Embryonic facial prominence (tissue), 1 donor: ENCODE results near the gene CD58.
"Not testable (repeated sequence)": the region's sequence is repeated elsewhere in the genome, so short reads cannot be mapped to it uniquely, and the experiment has no call there.

ENCODE experiments used
- DNase-seq: peaks from one replicate; pipeline ENCODE4 v3.0.0-alpha.2; 2016; ENCODE audit errors: extremely low spot score

The CD58 gene

DNA sequence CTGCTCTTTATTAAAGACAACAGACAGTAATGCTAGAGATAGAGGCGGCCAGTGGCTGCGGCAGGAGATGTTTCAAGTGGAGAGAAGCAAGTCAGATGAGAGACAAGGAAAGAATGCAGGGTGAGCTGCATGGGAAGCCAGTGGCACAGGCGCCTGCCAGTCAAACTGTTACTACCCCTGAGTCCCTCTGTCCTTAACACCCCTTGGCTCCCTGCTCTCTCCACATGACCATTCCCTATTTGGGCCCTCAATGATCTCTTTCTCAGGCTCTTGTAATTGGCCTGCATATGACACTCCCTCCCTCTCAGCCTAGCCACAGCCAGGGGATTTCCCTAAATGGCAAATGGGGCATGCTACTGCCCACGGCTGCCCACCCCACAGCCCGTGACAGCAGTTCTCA, 22.6 kb upstream of the CD58 start:
- not testable (repeated sequence) for DNase-seq

DNA sequence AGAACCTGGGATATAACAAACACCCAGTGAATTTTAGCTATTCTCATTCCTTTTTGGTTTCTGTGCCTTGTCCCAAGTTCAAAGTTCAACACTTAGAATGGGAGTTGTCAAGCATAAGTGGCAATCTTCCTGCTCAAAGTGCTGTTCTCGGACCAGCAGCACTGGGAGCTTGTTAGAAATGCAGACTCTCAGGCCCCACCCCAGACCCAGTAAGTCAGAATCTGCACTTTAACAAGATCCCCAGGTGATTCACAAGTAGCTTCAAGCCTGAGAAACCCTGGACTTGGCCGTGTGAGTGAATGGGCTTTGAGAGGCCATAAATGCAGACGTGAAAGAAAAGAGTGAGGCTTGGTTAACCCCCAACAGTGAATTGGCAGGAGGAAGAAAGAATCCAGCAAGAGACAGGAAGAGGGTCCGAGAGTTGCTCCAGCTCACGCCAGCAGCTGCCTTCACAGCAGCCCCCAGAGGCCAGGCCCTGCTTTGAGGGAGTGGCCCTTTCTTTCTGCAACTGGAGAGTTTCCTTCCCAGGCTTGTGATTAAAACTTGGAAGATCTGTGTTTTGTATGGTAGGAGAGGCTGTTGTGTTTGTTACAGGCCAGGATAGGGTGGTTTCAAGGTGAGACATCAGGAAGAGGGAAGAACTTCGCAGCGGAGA, 21.3 kb upstream of the CD58 start:
- DNase-seq: not testable (repeated sequence)

DNA sequence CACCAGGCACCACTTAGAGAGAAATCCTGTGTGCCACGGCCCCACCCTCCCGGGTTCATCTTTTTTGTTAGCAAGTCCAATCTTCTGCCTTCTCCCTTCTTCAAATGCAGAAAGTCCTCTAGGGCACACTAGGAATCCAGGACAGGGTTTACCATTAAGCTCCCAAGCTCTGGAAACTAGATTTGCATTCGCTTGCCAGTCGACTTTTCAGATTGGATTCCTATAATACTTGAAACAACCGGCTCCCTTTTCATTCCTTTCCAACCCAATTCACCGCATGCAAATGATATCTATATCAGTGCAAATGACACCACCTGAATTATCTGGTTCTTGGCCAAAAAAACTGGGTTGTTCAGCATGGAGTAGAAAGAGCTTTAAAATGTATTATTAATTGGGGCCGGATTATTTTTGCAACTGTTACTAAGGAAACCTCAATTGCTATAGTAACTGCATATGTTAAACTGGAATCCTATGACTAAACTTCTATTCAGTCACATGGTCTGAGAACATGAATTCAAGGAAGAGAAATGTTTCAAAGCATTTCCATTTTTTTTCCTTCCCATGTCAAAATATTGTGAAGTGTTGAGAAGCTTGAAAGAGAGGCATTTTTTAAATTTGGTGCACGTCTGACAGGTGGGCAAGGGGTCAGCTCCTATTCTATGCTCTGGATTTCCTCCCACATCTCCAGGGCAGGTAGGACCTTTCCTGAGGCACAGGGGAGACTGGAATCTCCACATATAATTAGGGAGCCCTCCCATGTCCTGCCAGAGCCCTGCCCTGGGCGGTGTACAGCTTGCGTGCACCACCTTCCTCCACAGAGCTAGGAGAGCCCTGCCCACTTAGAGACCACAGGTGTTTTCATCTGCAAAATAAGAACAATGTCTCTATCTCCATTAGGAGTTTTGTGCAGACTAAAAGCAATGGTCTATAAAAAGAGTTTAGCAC, 20.5 kb upstream of the CD58 start:
- DNase-seq: not testable (repeated sequence)

DNA sequence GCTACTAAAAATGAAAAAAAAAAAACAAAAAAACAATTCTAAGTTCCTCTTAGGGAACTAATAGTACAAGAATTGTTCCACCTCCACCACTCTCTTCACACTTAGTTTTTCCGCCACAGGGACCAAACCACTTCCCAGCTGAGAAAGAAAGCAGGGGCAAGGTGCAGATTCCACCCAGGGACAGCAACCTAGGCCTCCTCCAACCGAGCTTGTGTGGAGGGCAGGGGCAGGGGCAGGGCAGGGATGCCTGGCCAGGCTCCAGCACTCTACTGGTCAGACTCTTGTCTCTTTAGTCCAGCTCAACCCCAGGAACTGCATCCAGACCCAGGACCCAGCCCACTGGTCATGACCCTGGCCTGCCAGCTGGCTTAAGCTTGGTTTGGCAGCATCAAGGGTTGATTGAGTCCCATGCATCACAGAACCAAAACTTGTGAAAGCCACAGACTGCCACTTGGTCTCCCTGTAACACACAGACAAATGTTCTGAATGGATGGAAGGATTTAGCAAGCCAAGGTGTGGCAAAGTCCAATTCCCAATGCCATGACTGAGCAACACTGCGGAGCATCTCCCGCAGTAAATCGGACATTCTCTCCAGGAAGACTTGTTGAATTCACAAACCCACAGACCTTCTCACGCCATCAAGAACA, 19.7 kb upstream of the CD58 start:
- DNase-seq: not testable (repeated sequence)

DNA sequence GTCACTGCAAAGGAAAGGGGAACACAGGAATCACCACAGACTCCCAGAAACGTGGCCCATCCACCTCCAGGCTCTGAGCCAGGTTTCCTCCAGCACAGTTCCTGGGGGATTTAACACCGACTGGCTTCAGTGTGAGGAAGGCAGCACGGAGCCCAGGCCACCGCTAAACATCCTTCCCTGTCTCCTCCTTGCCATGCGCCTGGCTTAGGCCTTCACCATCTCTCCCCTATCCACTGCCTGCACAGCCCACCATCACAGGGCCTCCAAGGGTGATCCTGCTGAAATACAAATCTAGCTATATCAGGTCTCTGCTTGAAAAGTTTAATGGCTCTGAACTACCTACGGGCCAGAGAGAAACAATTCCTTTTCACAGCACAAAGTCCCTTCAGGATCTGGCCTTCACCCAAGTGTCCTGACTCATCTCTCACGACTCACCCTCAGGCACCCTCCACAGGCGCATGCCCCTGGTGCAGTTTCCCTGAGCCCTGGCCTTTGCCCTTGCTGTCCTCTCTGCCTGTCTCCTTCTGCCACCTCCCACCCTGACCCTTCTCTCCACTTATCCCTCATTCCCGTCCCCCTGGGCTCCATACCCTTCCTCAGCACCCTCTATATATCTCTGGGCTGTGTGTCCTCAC, 18.4 kb upstream of the CD58 start:
- not testable (repeated sequence) for DNase-seq

DNA sequence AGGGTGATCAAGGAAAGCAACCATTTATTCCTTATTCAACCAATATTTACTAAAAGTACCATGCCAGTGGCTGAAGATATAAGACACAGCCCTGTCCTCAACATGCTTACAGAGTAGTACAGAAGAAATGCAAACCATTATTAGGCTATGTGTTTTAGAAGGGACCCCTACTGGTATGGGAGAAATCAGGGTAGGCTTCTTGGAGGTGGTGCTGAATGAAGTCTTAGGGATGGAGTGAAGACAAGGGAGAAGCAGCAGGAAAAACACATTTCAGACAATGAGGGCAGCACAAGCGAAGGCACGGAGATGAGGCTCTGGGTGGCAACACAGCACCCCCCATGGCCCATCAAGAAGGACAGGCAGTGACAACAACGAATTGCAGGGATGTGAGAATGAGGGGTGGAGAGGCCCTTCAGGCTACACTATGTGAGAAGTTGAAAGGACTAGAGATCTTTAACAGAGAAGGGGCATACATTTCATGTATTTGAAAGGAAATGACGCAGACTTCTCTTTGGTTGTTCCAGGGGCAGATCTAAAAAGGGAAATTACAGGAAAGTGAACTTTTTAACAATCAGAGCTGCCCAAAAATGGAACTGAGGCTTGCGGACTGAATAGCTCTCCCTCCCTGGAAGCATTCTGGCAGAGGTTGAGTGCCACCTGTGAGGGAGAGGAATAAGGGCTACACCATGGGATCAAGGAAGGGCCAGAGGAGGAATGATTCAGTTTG, 16.8 kb upstream of the CD58 start:
- DNase-seq: no peak

DNA sequence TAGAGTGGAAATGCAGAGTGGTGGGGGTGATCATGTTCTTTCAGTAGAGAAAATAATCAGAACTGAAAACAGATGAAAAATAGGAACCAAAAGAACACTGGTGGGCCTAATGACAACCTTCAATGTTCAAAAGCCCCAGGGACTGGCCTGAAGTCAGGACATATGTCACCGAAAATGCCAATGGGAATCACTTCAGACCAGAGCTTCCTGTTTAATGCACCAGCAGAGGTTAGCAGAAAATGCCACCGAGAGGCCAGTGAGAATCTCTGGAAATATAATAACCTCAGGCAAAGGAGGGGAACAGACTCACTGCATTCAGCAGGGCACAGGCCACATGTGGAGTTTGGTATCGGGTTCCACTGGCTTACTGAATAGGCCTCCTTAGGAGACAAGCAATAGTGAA, 15.9 kb upstream of the CD58 start:
- no peak for DNase-seq

DNA sequence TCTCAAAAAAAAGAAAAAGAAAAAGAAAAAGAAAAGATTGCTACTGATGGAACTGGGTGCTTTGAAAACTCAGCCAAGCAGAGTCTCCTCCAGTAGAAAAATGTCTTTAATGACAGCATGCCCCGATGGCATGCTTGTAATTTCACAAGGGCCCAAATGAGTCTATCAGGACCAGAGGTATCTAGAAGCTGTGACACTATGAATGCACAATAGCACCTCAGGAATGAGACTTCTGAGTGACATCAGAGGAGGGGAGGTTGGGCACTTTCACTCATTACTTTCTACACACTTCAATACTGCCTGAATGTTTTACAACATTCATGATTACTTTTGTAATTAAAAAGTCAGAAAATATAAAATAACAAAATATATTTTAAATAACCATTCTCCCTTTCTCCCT, 15.1 kb upstream of the CD58 start:
- no peak for DNase-seq

DNA sequence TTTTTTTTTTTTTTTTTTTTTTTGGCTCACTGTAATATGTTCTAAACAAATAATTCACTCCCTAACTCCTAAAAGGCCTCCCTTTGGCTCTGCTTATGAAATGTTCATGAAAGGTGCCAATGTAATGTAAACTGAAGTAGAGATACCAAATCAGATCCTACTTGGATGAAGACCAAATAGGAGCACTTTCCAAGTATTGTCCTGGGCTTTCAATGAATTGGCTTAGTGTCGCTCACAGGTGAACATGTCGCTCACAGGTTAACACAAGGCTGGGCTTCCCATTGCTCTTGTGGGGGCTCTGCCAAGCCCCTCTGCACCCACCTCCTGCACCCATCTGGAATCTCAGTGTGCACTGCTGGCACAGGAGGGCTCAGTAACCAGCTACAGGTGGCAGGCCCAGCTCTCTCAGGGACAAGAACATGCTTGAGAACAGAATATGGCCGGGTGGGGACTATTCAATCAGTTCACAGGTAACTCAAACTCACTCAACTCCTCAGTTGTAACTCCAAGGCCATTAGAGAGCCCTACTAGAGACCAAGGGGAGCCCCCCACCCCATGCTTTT, 10.6 kb upstream of the CD58 start:
- no peak for DNase-seq

DNA sequence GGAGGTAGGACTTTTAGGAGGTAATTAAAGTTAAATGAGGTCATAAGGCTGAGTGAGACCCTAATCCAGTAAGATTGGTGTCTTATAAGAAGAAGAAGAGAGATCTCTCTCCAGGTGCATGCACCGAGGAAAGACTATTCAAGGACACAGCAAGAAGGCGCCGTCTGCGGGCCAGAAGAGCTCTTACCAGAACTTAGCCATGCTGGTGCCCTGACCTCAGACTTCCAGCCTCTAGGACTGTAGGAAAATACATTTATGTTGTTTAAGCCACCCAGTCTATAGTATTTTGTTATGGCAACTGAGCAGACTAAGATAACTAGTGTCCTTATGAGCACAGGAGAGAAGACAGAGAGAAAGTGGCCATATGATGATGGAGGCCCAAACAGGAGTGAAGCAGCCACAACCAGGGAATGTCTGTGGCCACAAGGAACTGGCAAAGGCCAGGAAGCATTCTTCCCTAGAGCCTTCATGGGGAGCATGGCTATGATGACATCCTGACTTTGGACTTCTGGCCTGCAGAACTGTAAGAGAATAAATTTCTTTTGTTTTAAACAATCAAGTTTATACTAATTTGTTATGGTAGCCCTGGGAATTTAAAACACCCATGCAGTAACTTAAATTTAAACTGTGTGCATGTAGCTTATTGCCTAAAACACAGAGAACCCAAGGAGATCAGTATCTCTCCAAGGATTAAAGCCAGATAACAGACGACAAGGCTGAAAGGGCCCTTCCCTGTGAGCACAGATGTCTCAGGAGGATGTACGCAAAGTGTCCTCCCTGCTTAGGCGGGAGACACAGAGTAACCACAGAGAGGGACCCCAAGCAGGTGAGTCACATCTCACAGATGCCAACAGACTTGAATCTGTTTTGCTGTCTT, 9.9 kb upstream of the CD58 start:
- DNase-seq: no peak

DNA sequence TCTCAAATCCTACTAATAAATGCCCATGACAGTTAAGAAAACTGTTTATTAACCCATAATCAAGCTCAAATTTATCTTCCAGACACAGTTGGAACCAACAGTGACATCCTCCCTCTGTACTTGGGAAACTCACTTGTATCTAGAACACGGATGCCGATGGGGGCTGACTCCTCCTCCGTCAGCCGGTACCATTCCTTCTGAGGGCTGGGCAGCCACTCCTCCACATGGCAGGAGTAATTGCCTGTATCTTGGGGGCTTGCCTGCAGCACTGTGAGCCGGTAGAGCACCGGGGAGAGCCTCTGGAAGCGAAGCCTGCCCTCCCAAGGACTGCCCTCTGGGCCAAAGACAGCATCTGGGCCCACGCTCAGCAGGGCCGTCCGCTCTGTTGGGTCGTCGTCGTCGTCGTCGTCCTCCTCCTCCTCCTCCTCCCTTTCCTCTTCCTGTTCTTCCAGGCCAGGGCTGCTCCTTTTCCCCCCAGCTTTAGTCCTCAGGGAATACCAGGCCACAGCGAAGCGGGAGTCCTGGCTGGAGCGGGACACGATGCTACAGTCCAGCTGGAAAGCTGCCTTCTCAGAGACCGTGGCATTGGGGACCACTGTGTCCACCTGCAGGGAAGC, 8.5 kb upstream of the CD58 start:
- no peak for DNase-seq

DNA sequence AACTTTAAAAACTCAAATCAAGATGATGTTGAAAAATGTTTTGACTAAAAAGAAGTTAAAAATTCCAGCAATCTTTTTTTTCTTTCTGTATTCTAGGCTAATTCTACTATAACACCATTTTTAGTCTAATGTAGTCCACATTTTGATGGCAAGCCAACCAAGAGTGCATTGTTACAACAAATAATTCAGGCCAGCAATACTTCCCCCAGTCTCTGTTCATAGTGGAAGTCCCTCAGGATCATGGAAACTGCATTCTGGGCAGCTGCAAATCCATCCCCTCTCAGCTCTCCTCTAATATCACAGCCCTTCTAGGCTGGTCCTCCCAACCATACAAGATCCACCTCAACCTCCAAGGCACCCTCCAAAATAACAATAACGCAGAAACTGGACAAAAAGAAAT, 7.8 kb upstream of the CD58 start:
- DNase-seq: no peak

DNA sequence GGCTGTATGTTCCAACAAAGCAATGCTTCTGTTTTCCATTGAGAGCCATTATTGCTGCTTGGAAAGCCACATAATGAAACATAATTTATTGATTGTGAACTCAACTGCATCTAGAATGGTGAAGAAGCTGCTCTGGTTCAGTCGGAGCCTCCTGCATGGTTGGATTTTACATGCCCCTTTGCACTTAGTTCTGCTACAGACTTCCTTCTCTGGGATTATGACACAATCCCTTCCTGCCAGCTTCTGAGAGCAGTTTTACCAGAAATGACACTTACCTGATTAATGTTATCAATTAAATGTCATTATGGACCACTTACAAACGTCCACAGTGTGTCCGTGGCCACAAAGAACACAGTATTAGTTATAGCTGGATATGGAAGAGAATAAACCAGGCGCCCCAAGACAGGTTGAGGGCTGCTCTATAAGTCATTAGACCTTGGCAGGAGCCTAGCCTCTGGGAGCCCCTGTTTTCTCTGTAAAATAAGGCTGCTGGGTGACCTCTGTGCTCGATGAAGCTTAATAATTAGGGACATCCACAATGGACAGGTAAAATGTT, 7.0 kb upstream of the CD58 start:
- no peak for DNase-seq

DNA sequence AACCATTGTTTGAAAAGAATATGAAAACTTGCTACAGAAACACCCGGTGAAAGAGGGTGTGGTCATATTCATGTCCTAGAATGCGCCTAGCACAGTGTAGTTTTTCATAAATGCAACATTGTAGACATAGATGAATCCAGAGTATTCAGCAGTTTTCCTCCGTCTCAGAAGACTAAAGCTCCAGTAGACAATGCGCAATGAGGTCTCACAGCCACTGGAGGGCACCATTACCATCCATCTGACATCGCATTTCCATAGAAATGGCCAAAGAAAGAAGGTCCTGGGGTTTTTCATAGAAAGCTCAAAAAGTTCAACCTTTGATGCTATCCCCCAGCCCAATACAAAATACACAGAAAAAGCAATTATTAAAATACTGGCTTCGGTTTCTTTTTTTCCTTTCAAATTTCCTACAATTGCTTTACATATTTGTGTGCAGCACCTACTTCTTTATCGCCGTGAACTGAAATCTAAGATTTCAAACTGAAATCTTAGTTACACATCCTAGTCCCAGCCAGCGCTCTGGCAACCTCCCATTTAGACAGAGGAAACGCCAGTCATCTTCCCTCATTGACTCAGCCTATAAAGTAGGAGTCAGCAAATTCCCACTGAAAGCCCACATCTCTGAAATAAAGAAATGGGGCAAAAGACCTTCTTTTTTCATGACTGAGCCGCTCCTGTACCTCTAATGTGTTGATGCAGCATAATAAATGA, 3.9 kb upstream of the CD58 start:
- DNase-seq: no peak

DNA sequence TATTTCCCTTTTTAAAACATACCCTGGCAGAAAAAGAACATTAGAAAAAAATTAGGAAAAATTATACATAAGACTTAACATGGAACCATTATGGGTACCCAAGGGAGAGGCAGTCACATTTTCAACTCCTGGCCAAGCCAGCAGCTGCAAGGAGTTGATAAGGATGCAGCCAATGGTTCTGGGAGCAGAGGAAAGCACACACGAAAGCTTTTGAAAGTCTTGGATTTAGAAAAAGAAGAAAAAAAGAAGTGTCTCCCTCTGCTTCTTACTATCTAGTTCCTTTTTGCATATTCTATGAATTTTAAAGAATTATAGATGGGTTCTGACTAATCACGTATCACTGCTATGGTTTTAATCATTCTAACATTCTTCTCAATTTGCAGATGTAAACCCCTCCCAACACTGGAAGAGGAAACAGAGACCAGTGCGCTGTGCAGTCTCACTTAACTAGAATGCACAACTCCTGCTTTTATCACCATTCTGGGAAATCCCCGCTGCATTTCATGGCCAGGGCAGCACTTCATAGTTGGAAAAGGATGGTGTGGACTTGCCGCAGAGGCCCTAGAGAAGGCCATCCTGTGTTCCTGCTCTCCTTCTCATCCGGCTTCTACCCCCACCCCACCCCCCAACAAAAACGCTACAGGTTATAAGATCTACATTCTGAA, 2.7 kb upstream of the CD58 start:
- DNase-seq: no peak

DNA sequence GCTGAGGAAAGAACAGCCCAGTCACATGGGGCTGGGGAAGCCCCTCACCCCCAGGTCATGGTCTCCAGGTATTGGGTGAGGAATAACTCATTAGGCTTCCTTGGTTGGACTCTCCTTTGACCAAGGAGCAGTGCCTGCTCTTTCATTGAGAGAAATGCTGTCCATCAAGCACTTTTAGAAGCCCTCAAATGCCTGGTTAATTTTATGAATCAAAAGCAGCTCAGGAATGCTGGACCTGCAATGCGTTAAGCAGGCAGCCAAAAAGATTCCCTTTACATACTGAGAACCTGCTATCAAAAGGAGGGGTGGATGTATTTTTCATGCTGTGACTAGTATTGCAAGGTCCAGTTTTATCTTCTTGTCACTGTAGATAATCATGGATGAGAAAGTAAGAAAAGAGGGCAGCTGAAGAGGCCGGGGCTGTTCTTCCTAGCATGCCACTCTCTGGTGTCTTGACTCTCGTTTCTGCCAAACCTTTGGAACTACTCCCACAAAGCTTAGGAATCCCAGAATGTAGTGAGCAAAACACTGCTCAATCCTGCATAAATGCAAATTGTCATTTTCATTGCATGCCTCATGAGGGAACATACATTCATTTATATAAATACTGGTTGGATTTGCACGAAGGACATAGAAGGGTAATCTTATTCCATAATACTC, 2.1 kb upstream of the CD58 start:
- DNase-seq: no peak

DNA sequence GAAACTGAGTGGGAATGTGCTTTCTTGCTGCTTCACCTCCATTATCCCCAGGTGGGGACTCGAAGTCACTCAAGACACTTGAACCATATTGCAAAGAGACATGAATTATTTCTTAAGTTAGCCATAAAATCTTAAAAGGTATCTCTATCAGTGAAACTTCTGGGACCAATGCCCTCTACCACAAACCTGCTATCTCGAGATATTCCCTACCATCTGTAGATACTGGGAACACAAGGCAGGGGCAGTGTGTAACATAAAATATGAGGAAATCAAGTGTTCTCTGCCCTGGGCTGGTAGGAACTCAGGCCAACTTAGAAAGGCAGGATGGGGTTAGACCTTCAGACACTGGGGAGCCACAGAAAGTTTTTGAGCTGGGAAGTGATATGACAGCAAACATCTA, 1.3 kb upstream of the CD58 start:
- DNase-seq: no peak
